Caco-2 (cell line): ENCODE data around the gene PRPF19. TPM values are rescaled to one million over a fixed set of nuclear protein-coding genes. Genes with fewer than 3 reads are reported as not detected.

ENCODE experiments used
- BruUV-seq: library from RNA; stranded (reverse); fragments of 400-500 nt; replicated peaks from 2 replicates; lab custom pipeline; 2021; lab: Mats Ljungman, UMichigan
- CTCF ChIA-PET: fragments of 300-600 bp; sonication (Branson Sonifier 250); formaldehyde crosslinking; loops from one replicate; lab custom pipeline; 2022; ENCODE audit warnings: antibody characterized with exemption; lab: Charles Lee
- POLR2A ChIA-PET: fragments of 300-600 bp; sonication (Branson Sonifier 250); formaldehyde crosslinking; loops from one replicate; lab custom pipeline; 2022; ENCODE audit warnings: antibody characterized with exemption; lab: Charles Lee
- DNase-seq, 2 experiments: peaks; one replicate each; pipeline versions ENCODE4 v3.0.0 to v3.0.0-alpha.2; 2020 to 2022
- H3K27me3 ChIP-seq: replicated peaks from 2 replicates; pipeline ENCODE4 v1.6.0; 2011; ENCODE audit warnings: low read length; ENCODE audit not compliant: control insufficient read depth, insufficient read depth
- H3K36me3 ChIP-seq: 2 replicates; pipeline ENCODE4 v1.5.1; 2011; ENCODE audit warnings: low read length; ENCODE audit not compliant: control insufficient read depth, insufficient read depth
- H3K4me1 ChIP-seq: fragments of 250-450 bp; sonication (Bioruptor Pico); 2 replicates; pipeline ENCODE4 v1.5.1; 2020; ENCODE audit warnings: mild to moderate bottlenecking
- H3K4me3 ChIP-seq: 2 replicates; pipeline ENCODE4 v1.5.1; 2011; ENCODE audit warnings: low read depth, mild to moderate bottlenecking, control low read depth, low read length
- H3K9me3 ChIP-seq: fragments of 250-450 bp; sonication (Bioruptor Pico); 2 replicates; pipeline ENCODE4 v1.5.1; 2020; ENCODE audit warnings: mild to moderate bottlenecking, moderate library complexity
- H3K27ac Mint-ChIP-seq: one replicate; pipeline ENCODE4 v1.8.0; 2022; ENCODE audit warnings: mixed read lengths; ENCODE audit not compliant: unreplicated experiment
- H3K27me3 Mint-ChIP-seq: one replicate; pipeline ENCODE4 v1.8.0; 2022; ENCODE audit warnings: mixed read lengths; ENCODE audit not compliant: insufficient read depth, unreplicated experiment
- H3K36me3 Mint-ChIP-seq: one replicate; pipeline ENCODE4 v1.8.0; 2022; ENCODE audit warnings: mild to moderate bottlenecking, mixed read lengths; ENCODE audit not compliant: insufficient read depth, unreplicated experiment
- H3K4me1 Mint-ChIP-seq: one replicate; pipeline ENCODE4 v1.8.0; 2022; ENCODE audit warnings: low read depth, mixed read lengths; ENCODE audit not compliant: unreplicated experiment
- H3K4me3 Mint-ChIP-seq: one replicate; pipeline ENCODE4 v1.8.0; 2022; ENCODE audit warnings: mild to moderate bottlenecking, moderate library complexity, mixed read lengths; ENCODE audit not compliant: unreplicated experiment
- H3K9me3 Mint-ChIP-seq: one replicate; pipeline ENCODE4 v1.8.0; 2022; ENCODE audit warnings: mixed read lengths; ENCODE audit not compliant: unreplicated experiment
- CTCF ChIP-seq, 2 experiments: fragments of 200-600 bp in 1 of 2; IDR thresholded peaks; 1 replicate in 1 of 2; 2 replicates in 1 of 2; pipeline versions ENCODE4 v1.5.1 to v1.8.0; 2011 to 2022; ENCODE audit warnings: antibody characterized with exemption in 1 of 2, control low read depth in 1 of 2, inconsistent platforms in 1 of 2, low read depth in 1 of 2, low read length in 1 of 2, mild to moderate bottlenecking in 1 of 2, moderate library complexity in 1 of 2; ENCODE audit not compliant: insufficient read depth in 1 of 2, severe bottlenecking in 1 of 2, unreplicated experiment in 1 of 2
- intact Hi-C: fragments of 100-400 bp; cut with micrococcal nuclease; formaldehyde crosslinking; loops from one replicate; pipeline ENCODE4 v1.10.0; 2022; ENCODE audit not compliant: unreplicated experiment
- total RNA-seq: library from RNA; stranded (reverse); gene quantifications from 2 replicates; pipeline ENCODE4 v1.2.3, GENCODE V29; 2022

The PRPF19 gene
- total RNA-seq, 1 experiment from 2014 or later = 183 TPM

GRCh38 chr11:60921777-60922335, 15.5 kb upstream of the PRPF19 start:
- BruUV-seq = no TSS peak
- POLR2A ChIA-PET = no interaction called here
- Histone ChIP-seq H3K9me3 (no peaks in the 10 kb centered on the region), H3K4me3 (no peak overlapping the region), H3K36me3 (no peaks in the 10 kb centered on the region), H3K27me3 (no peaks in the 10 kb centered on the region), H3K4me1 (peaks cover 28% of the 10 kb centered on the region)
- intact Hi-C loops = no loop called here
- H3K9me3 Mint-ChIP-seq = no peaks in the 10 kb centered on the region
- peaks cover 29% of the 10 kb centered on the region for H3K36me3 Mint-ChIP-seq
- no peak overlapping the region for H3K27ac Mint-ChIP-seq
- H3K27me3 Mint-ChIP-seq = no peaks in the 10 kb centered on the region
- H3K4me1 Mint-ChIP-seq = peaks cover 13% of the 10 kb centered on the region
- CTCF ChIA-PET = interaction anchor here (0.5 kb wide), 2 partner anchors 135 to 1097 kb away, joined by 3 to 4 read pairs; no protein-coding TSS in a partner anchor
- no peak for DNase-seq
- no peak for TF ChIP-seq CTCF (IDR thresholded peaks at IDR 0.05; ENCODE audit: insufficient read depth in 1 of 2, low read depth in 1 of 2, low read length in 1 of 2, severe bottlenecking in 1 of 2, unreplicated experiment in 1 of 2)
- H3K4me3 Mint-ChIP-seq = no peak overlapping the region

- Mint-ChIP-seq H3K9me3 (no peaks in the 10 kb centered on the region), H3K4me3 (no peak overlapping the region), H3K27me3 (no peaks in the 10 kb centered on the region), H3K36me3 (peaks cover 29% of the 10 kb centered on the region), H3K4me1 (peaks cover 13% of the 10 kb centered on the region), H3K27ac (no peak overlapping the region)
- Histone ChIP-seq H3K4me1 (peaks cover 28% of the 10 kb centered on the region), H3K4me3 (no peak overlapping the region), H3K9me3 (no peaks in the 10 kb centered on the region), H3K36me3 (no peaks in the 10 kb centered on the region), H3K27me3 (no peaks in the 10 kb centered on the region)
- ChIA-PET CTCF (no interaction called here), POLR2A (no interaction called here)
- peak in 1 of 2 experiments; percentile 18 for DNase-seq
- TF ChIP-seq CTCF (IDR thresholded peaks at IDR 0.05; ENCODE audit: insufficient read depth in 1 of 2, low read depth in 1 of 2, low read length in 1 of 2, severe bottlenecking in 1 of 2, unreplicated experiment in 1 of 2) = no peak
- BruUV-seq = no TSS peak
- intact Hi-C loops = no loop called here
Measured at GRCh38 chr11:60921259-60921658, 14.9 kb upstream of the PRPF19 start.

GRCh38 chr11:60919956-60920355, 13.6 kb upstream of the PRPF19 start:
- H3K4me1 ChIP-seq = peaks cover 25% of the 10 kb centered on the region

More at GRCh38 chr11:60919956-60920355, 13.6 kb upstream of the PRPF19 start:
- peaks cover 23% of the 10 kb centered on the region for H3K36me3 Mint-ChIP-seq
- H3K4me1 Mint-ChIP-seq = peaks cover 7% of the 10 kb centered on the region
- BruUV-seq = no TSS peak
- no peak for DNase-seq
- intact Hi-C loops = loop anchor here (5.0 kb wide), 1 partner anchor 207 kb away; no protein-coding TSS in a partner anchor
- POLR2A ChIA-PET = no interaction called here
- H3K4me3 ChIP-seq = no peak overlapping the region
- no peaks in the 10 kb centered on the region for H3K27me3 Mint-ChIP-seq
- H3K9me3 ChIP-seq = no peaks in the 10 kb centered on the region
- no peaks in the 10 kb centered on the region for H3K9me3 Mint-ChIP-seq
- H3K4me3 Mint-ChIP-seq = no peak overlapping the region
- no peak overlapping the region for H3K27ac Mint-ChIP-seq
- H3K36me3 ChIP-seq = no peaks in the 10 kb centered on the region
- no peaks in the 10 kb centered on the region for H3K27me3 ChIP-seq
- CTCF ChIA-PET = no interaction called here
- TF ChIP-seq CTCF (IDR thresholded peaks at IDR 0.05; ENCODE audit: insufficient read depth in 1 of 2, low read depth in 1 of 2, low read length in 1 of 2, severe bottlenecking in 1 of 2, unreplicated experiment in 1 of 2) = no peak
